IMR-90 (cell line): ENCODE results near the gene SHC2. TPM values are rescaled to one million over a fixed set of nuclear protein-coding genes. Genes with fewer than 3 reads are reported as not detected.

Experiments
- ATAC-seq: fragments of 200-7000 bp; cut with Tn5 transposase; 2 replicates; pipeline ENCODE4 v1.9.1; 2020; ENCODE audit warnings: low read depth, mild to moderate bottlenecking, moderate library complexity
- BruUV-seq: library from RNA; stranded (reverse); fragments of 400-500 nt; replicated peaks from 2 replicates; lab custom pipeline; 2021; lab: Mats Ljungman, UMichigan
- CTCF ChIA-PET: fragments of 300-600 bp; formaldehyde crosslinking; extraction: SDS; loops from one replicate; lab custom pipeline; 2021; ENCODE audit warnings: antibody characterized with exemption; lab: Yijun Ruan, JAX
- POLR2A ChIA-PET: fragments of 300-600 bp; sonication (Branson Sonifier 250); formaldehyde crosslinking; loops from one replicate; lab custom pipeline; 2022; ENCODE audit warnings: antibody characterized with exemption; ENCODE audit not compliant: unreplicated experiment; lab: Charles Lee
- DNase-seq: peaks from one replicate; pipeline ENCODE4 v3.0.0; 2013
- H2AFZ ChIP-seq: replicated peaks from 2 replicates; pipeline ENCODE3; 2013; ENCODE audit warnings: low read length, mild to moderate bottlenecking; ENCODE audit not compliant: poor library complexity
- H2AK5ac ChIP-seq: 2 replicates; pipeline ENCODE4 v1.6.1; 2013; ENCODE audit warnings: low read depth, low read length, inconsistent platforms
- H2AK9ac ChIP-seq: replicated peaks from 2 replicates; pipeline ENCODE3; 2013; ENCODE audit warnings: mild to moderate bottlenecking, low read depth, low read length, moderate library complexity; ENCODE audit not compliant: poor library complexity
- H2BK120ac ChIP-seq: 2 replicates; pipeline ENCODE4 v1.6.1; 2013; ENCODE audit warnings: low read depth, low read length, inconsistent platforms
- H2BK15ac ChIP-seq: 3 replicates; pipeline ENCODE4 v1.6.1; 2013; ENCODE audit warnings: low read depth, low read length, inconsistent platforms
- H2BK20ac ChIP-seq: 2 replicates; pipeline ENCODE4 v1.6.1; 2013; ENCODE audit warnings: low read depth, mild to moderate bottlenecking, inconsistent platforms, low read length, moderate library complexity
- H2BK5ac ChIP-seq: 2 replicates; pipeline ENCODE4 v1.6.1; 2013; ENCODE audit warnings: mild to moderate bottlenecking, low read depth, low read length, inconsistent platforms; ENCODE audit not compliant: poor library complexity, severe bottlenecking
- H3K14ac ChIP-seq: replicated peaks from 2 replicates; pipeline ENCODE4 v1.6.1; 2013; ENCODE audit warnings: low read depth, low read length, inconsistent platforms
- H3K18ac ChIP-seq: 2 replicates; pipeline ENCODE4 v1.6.1; 2013; ENCODE audit warnings: low read depth, low read length, control low read depth
- H3K23ac ChIP-seq: 2 replicates; pipeline ENCODE4 v1.6.1; 2013; ENCODE audit warnings: low read depth, low read length, inconsistent platforms
- H3K27ac ChIP-seq: 2 replicates; pipeline ENCODE4 v1.5.1; 2013; ENCODE audit warnings: mild to moderate bottlenecking, control low read depth, low read length; ENCODE audit not compliant: insufficient read depth
- H3K27me3 ChIP-seq: 2 replicates; pipeline ENCODE4 v1.6.1; 2013; ENCODE audit warnings: low read length; ENCODE audit not compliant: control insufficient read depth, insufficient read depth
- H3K36me3 ChIP-seq: 2 replicates; pipeline ENCODE4 v1.6.1; 2013; ENCODE audit warnings: low read length, mixed read lengths; ENCODE audit not compliant: control insufficient read depth, insufficient read depth
- H3K4ac ChIP-seq: 2 replicates; pipeline ENCODE4 v1.6.1; 2013; ENCODE audit warnings: low read depth, low read length, inconsistent platforms
- H3K4me1 ChIP-seq: 2 replicates; pipeline ENCODE4 v1.6.1; 2013; ENCODE audit warnings: low read length, mixed read lengths; ENCODE audit not compliant: control insufficient read depth, insufficient read depth
- H3K4me2 ChIP-seq: 2 replicates; pipeline ENCODE4 v1.6.1; 2013; ENCODE audit warnings: low read depth, mild to moderate bottlenecking, control low read depth, low read length, moderate library complexity
- H3K4me3 ChIP-seq: 2 replicates; pipeline ENCODE4 v1.5.1; 2013; ENCODE audit warnings: low read depth, mild to moderate bottlenecking, control low read depth, low read length, moderate library complexity; ENCODE audit not compliant: insufficient read depth
- H3K56ac ChIP-seq: 2 replicates; pipeline ENCODE4 v1.6.1; 2013; ENCODE audit warnings: low read length, inconsistent platforms; ENCODE audit not compliant: insufficient read depth; ENCODE audit errors: extremely low read depth
- H3K79me1 ChIP-seq, 2 experiments: 2 replicates each; pipeline ENCODE4 v1.6.1; 2013; ENCODE audit warnings: low read length in 2 of 2, inconsistent platforms in 1 of 2, low read depth in 1 of 2
- H3K9ac ChIP-seq: 2 replicates; pipeline ENCODE4 v1.6.1; 2013; ENCODE audit warnings: low read depth, low read length, control low read depth
- H3K9me1 ChIP-seq: 2 replicates; pipeline ENCODE4 v1.6.1; 2013; ENCODE audit warnings: low read length, inconsistent platforms; ENCODE audit not compliant: insufficient read depth
- H3K9me3 ChIP-seq: 2 replicates; pipeline ENCODE4 v1.6.1; 2013; ENCODE audit warnings: low read length; ENCODE audit not compliant: control insufficient read depth, insufficient read depth
- H4K20me1 ChIP-seq: 2 replicates; pipeline ENCODE4 v1.6.1; 2013; ENCODE audit warnings: low read length, inconsistent platforms; ENCODE audit not compliant: insufficient read depth
- H4K5ac ChIP-seq: 2 replicates; pipeline ENCODE4 v1.6.1; 2013; ENCODE audit warnings: mild to moderate bottlenecking, low read depth, low read length, control low read depth
- H4K8ac ChIP-seq, 2 experiments: 2 replicates each; pipeline ENCODE4 v1.6.1; 2013; ENCODE audit warnings: low read depth in 2 of 2, low read length in 2 of 2, control low read depth in 1 of 2, inconsistent platforms in 1 of 2
- H4K91ac ChIP-seq: 2 replicates; pipeline ENCODE4 v1.6.1; 2013; ENCODE audit warnings: low read depth, low read length, inconsistent platforms; ENCODE audit not compliant: insufficient read depth
- BHLHE40 ChIP-seq: fragments of 150-350 bp; IDR thresholded peaks from 2 replicates; pipeline ENCODE4 v1.6.1; 2016; ENCODE audit warnings: mild to moderate bottlenecking, low read depth, low read length
- MAFK ChIP-seq: IDR thresholded peaks from 2 replicates; pipeline ENCODE4 v1.6.1; 2012; ENCODE audit warnings: low read depth, low read length, improper control_type of control experiment
- MXI1 ChIP-seq: IDR thresholded peaks from 2 replicates; pipeline ENCODE4 v1.6.1; 2012; ENCODE audit warnings: low read depth, mild to moderate bottlenecking, low read length, moderate library complexity, borderline replicate concordance
- WGBS, 2 experiments: methylation state at CpG; one replicate each; pipeline versions ENCODE4 v1.1.5 to v1.1.7; 2013; ENCODE audit warnings: missing lambda C conversion rate in 2 of 2; ENCODE audit not compliant: insufficient read length in 1 of 2; ENCODE audit errors: extremely low coverage in 2 of 2; 5-methylcytosine and 5-hydroxymethylcytosine counted together
- dilution Hi-C: fragments of 300-500 bp; cut with HindIII; formaldehyde crosslinking; loops from one replicate; pipeline ENCODE4 v1.14.3; 2018; ENCODE audit warnings: low sequenced_read_pairs; ENCODE audit not compliant: unreplicated experiment
- in situ Hi-C: fragments of 300-500 bp; cut with MboI; formaldehyde crosslinking; loops from 3 replicates; pipeline ENCODE4 v1.14.3; 2019; ENCODE audit warnings: low sequenced_read_pairs, inconsistent platforms, mixed read lengths
- intact Hi-C: fragments of 100-400 bp; cut with micrococcal nuclease; formaldehyde crosslinking; loops from 2 replicates; pipeline ENCODE4 v1.10.0; 2022
- polyA plus RNA-seq, 3 experiments: library from polyadenylated mRNA; depleted of rRNA; stranded (reverse); fragments of >200 nt; gene quantifications; 2 replicates each; pipeline ENCODE4 v1.2.3, GENCODE V29; 2012; ENCODE audit warnings: low replicate concordance in 1 of 3
- total RNA-seq: library from RNA; depleted of rRNA; stranded (reverse); fragments of >200 nt; gene quantifications from 2 replicates; pipeline ENCODE4 v1.2.3, GENCODE V29; 2012

SHC2 gene
- total and polyA plus RNA-seq, 2 of the 4 experiments (the other 2 are of a cell fraction), result 0.68 TPM; not detected in 1

DNA sequence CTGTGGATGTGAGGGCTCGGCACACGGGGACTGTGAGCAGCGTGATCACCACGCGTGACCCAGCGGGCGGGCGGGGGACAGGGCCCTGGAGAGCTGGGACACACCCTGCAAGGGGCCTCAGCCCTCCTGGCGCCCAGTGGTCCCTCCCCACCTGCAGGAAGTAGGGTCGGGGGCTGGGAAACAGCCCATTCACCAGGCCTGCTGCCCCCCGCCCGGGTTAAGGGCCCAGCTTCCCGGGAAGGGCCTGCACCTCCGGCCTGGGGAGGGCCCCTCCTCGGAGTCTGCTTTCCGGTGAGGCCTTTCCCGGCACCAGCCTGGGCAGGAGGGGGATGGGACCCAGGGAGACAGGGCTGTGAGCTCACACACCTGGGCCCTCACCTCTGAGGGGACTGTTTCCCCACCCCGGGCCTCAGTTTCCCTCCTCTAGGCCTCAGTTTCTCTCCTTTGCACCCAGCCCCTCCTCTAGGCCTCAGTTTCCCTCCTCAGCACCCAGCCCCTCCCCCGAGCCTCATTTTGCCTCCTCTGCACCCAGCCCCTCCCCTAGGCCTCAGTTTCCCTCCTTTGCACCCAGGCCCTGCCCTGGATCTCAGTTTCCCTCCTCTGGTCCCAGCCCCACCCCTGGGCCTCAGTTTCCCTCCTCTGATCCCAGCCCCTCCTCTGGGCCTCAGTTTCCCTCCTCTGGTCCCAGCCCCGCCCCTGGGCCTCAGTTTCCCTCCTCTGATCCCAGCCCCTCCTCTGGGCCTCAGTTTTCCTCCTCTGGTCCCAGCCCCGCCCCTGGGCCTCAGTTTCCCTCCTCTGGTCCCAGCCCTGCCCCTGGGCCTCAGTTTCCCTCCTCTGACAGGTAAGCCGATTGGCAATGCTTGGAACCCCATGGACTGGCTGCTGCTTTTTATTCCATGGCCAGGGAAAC, 33.6 kb upstream of the SHC2 start (continued):
- TF ChIP-seq MXI1 (no peak), BHLHE40 (no peak)

DNA sequence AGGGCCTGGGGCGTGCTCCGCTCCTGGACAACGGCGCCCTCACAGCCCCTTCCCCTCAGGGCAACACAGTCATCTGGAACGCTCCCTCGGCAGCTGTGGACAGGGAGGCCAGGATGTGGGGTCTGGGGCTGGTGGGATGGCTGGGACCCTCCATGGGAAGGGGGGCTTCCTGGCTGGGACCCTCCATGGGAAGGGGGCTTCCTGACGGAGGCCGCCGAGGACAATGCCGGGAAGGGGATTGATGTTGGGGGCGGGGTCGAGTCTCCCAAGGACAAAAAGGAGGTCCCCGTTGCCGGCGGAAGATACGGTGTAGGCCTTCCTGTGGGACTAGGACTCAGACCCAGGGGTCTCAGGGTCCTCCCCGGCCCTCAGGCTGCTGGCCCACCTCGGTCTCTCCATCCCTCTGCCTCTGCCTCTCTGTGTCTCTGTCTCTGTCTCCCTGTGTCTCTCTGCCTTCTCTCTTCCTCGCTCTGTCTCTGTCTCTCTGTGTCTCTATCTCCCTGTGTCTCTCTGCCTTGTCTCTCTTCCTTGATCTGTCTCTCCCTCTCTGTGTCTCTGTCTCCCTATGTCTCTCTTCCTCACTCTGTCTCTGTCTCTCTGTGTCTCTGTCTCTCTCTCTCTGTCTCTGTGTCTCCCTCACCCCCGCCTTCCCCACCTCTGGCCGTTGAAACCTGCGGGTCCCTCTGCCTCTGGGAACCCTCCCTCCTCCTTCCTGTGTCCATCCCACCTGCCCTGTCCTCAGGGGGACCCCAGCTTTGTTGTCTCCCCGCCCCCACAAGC, 32.7 kb upstream of the SHC2 start:
- Histone ChIP-seq H3K9ac (no peak overlapping the region), H3K27me3 (peaks cover 18% of the 10 kb centered on the region), H2BK20ac (no peak overlapping the region), H3K27ac (no peak overlapping the region), H2AK9ac (no peak overlapping the region), H3K79me1 (peaks cover 0 to 7% of the 10 kb centered on the region in 2 experiments; a peak in 1 of 4 replicates), H2BK5ac (no peak overlapping the region), H3K9me3 (no peaks in the 10 kb centered on the region), H3K18ac (no peak overlapping the region), H4K8ac (no peak overlapping the region), H3K36me3 (no peaks in the 10 kb centered on the region), H3K56ac (no peak overlapping the region), H3K4me3 (no peak overlapping the region), H2BK120ac (no peak overlapping the region), H4K5ac (no peak overlapping the region), H4K20me1 (no peaks in the 10 kb centered on the region), H3K23ac (no peak overlapping the region), H3K4ac (no peak overlapping the region), H2AFZ (no peak overlapping the region), H3K14ac (no peak overlapping the region), H3K4me1 (peaks cover 4% of the 10 kb centered on the region; the same call in 1 of the 2 replicates), H4K91ac (no peak overlapping the region), H3K9me1 (peaks cover 4% of the 10 kb centered on the region; the same call in 1 of the 2 replicates), H2BK15ac (no peak overlapping the region), H3K4me2 (no peak overlapping the region), H2AK5ac (no peak overlapping the region)
- POLR2A ChIA-PET, result no interaction called here
- 84% methylated on average over 10 of the region's 23 CpGs; no CpG with 5 or more reads in 1 of the 2 experiments for WGBS, 2 experiments
- in situ Hi-C loops, result no loop called here
- no peak for ATAC-seq
- CTCF ChIA-PET, result no interaction called here
- BruUV-seq, result no TSS peak
- dilution Hi-C loops, result no loop called here
- TF ChIP-seq MAFK, result no peak
- DNase-seq, result no peak
- intact Hi-C loops, result no loop called here
